Activated CD4-positive, CD25-positive, alpha-beta regulatory T cell (primary cell): ENCODE results near the gene PRKG2.

Experiments
- DNase-seq, 4 experiments: peaks; one replicate each; lab custom pipeline; 2025; lab: John Stamatoyannopoulos, UW

The PRKG2 gene

GRCh38 chr4:81096566-81096965, 118.5 kb downstream of the PRKG2 start:
- no peak for DNase-seq

DNA sequence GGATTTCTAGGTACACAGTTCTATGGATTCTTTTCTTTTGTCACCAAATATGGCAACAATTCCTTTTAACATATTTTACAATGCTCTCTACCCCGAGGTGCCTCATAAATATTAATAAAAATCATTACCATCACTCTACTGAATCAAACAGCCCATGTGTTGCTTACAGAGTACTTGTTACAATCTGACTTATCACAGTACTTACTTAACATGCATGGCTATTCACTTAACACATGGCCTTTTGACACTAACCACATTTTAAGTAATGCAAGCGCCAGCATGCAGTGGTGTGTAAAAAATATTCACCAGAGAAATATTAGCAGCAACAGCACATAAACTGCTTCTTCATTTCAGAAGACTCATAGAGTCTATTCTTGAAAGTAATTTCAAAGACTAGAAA, 119.6 kb downstream of the PRKG2 start:
- no peak for DNase-seq

- DNase-seq: no peak
Measured at GRCh38 chr4:81093720-81094401, 121.2 kb downstream of the PRKG2 start.

DNA sequence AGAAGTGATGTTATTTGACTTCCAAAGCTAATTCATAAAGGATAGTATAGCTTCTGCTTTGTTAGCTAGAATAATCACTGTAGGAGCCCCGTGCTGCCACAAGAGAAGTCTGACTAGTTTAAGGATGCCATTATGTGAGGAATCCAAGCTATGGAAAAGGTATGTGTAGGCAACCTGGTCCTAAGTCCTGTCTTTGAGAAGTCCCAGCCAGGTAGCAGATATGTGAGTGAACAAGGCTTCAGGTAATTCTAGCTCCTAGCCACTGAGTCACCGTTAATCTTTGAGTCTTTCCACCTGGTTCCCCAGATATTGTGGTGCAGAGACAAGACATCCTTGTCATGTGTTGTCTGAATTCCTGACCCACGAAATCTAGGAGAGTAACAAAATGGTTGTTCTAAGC, 129.0 kb downstream of the PRKG2 start:
- no peak for DNase-seq

DNA sequence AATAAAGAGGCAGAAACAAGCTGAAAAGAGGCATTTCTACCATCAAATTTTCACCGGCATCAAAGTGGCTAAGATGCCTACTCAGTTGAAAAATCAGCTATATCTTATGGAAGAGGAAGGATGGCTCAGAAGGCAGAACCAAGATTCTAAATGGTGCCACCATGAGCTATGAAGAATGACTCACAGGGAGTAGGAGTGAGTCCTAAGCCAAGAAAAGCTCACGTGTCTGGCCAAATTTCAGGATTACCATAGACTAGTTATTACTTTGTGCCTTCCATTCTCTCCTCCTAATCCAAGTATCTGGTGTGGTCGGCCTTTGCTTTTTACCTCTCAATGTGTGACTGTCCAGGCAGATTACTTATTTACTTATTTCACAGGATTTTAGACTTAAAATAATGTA, 129.7 kb downstream of the PRKG2 start:
- no peak for DNase-seq

- DNase-seq: no peak
Measured at GRCh38 chr4:81084634-81085033, 130.4 kb downstream of the PRKG2 start.

DNA sequence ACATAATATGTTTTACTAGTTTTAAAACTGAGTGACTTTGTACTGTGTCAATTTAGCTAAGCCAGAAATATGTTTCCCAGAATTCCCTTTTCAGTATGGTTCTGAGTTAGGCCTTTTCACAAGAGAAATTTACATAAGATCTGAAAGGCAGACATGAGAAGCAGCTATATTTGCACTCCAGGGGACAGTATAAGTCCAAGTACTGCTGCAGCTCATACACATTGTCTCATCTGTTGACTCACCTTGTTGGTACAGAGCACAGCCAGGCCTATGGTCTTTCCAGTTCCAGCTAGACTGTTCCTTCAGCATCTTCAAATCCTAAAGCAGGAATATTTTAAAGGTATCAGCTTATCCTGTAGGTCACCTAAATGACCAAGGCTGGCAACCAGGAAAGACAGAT, 131.0 kb downstream of the PRKG2 start:
- no peak for DNase-seq

DNA sequence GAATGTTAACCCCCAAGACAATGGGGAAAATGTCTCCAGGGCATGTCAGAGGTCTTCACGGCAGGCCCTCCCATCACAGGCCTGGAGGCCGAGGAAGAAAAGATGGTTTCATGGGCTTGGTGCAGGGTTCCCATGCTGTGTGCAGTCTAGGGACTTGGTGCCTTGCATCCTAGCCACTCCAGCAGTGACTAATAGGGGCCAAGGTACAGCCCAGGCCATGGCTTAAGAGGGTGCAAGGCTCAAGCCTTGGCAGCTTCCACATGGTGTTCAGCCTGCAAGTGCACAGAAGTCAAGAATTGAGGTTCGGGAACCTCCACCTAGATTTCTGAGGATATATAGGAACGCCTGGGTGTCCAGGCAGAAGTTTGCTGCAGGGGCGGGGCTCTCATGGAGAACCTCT, 133.9 kb downstream of the PRKG2 start:
- no peak for DNase-seq

DNA sequence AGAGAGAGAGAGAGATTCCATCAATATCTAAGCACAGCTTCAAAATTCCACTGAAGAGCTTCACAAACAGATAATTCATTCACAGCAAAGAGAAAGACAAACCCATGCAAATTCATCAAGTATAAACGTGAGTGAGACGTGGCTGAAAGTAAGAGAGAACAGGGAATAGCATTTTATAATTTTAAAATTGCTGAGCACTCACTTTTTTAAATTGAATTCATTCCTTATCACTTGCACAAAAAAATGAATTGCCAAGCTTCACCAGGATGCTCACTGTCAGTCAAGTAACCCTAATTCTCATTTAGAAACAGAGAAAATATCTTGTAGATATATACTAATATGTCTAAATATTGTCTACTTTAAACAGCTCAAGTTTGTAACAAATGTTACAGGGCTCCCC, 144.0 kb downstream of the PRKG2 start:
- no peak for DNase-seq

- DNase-seq: peak; percentile 8 to 25 (median 14)
Measured at GRCh38 chr4:81069706-81070331, 145.2 kb downstream of the PRKG2 start.

DNA sequence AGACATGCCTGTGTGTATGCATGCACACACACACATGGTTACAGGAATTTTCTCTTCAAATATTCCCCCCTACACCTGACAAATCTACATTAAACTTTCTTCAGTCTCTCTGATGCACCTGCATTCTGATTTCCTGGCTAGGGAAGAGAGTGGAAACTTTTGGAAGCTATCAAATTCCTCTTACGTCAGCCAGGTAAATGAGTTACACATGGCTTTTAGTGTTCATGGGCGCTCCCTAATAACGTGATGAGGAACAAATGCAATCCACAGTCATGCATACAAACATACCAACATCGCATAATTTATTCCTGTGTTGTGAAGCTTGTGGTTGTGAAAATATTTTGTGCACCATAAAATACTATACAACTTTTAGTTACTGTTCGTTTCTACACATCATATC, 149.6 kb downstream of the PRKG2 start:
- no peak for DNase-seq

DNA sequence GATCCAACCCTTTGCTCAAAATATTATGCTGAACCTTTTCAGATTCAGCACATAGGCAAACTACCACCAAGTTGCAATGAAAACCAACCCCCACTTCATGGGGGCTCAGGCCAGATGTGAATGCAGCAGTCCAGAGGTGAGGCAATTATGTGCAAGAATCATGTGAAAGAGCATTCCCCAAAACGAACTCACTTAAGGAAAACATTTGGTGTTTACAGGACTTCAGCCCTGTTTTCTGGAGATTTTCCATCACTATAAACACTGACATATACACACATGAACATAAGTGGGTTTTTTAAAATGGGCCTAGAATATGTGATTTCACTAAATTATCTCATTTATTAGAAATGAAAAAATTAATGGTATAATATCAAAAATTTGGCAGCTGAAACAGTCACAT, 153.0 kb downstream of the PRKG2 start:
- no peak for DNase-seq

DNA sequence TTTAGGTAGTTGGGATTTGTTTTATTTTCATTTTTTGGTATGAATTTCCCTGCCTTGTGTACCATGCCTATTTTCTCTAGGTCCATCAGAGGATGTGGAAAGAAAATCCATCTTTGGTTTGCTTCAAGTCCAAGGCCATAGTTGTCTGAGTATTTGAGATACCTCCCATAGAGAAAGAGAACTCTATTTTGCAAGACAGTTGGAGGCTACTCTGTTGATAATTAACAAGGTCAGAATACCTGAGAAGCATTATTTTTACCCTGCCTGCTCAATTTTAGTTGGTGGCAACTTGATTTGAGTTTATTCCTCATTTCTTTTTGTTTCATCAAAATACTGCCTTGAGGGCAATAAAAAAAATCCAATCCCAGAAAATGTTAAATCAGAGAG, 153.7 kb downstream of the PRKG2 start:
- DNase-seq: no peak

DNA sequence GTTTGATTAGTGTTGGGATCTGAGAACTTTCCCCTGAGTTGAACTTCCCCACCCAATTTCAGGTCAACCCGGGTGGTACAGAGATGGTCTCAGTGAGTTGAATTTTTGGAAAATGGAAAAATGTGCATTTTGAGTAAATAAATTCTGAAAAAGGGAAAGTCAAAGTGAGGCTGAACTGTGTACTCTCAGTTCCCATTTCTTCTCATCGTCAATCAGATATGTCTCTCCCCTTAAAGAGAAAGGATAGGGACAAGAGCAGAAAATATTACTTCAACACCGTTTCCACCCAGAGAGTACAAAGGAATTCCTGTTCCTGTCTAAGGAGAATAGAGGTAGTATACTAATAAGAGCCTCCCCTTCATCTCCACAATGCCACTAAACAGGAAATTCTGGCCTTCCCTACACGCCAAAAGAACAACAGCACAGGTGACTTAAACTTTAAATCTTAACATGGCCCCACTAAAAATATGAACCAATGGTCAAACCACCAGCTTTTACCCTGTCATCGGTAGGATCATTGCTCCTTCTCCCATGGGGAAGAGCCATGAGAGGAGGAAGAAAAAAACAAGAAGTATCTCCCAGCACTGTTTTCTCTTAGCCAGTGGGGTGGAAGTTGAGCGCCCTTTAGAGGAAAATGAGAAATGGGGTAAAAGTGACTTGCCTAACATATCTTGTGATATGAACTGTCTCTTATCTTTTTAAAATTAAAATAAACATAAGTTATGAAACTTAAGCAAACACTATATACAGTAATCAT, 154.3 kb downstream of the PRKG2 start:
- DNase-seq: no peak

DNA sequence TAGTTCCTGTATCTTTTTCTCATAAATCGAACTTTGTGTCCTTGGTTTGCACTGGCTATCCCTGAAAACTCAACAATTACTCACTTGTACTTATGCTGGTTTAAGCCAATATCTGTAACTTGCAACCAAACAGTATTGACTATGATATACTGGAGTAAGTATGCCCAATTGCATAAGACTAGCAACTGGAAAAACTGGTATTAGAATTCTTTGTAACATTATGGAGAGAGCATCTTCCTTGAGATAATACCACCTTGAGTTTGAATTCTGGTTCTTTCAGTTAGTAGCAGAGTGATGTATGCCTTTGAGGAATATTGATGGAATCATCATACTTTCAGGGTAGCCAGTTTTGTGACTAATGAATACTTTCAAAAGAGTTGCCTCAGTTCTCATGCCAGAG, 156.4 kb downstream of the PRKG2 start:
- DNase-seq: no peak

GRCh38 chr4:81052119-81053068, 162.6 kb downstream of the PRKG2 start:
- DNase-seq: peak in 3 of 4 experiments; percentile 3 to 30 (median 4)

- no peak for DNase-seq
Measured at GRCh38 chr4:81049907-81050306, 165.1 kb downstream of the PRKG2 start.

GRCh38 chr4:81049330-81049729, 165.7 kb downstream of the PRKG2 start:
- no peak for DNase-seq

- DNase-seq: no peak
Measured at GRCh38 chr4:81042578-81043365, 172.2 kb downstream of the PRKG2 start.

- no peak for DNase-seq
Measured at GRCh38 chr4:81040012-81040659, 174.9 kb downstream of the PRKG2 start.
